ENCODE data around the gene KLF6.

- TF ChIP-seq CTCF (conservative IDR thresholded peaks at IDR 0.05; ENCODE audit: low read length), result no peak
- no peak for TF ChIP-seq EZH2phosphoT487 (IDR thresholded peaks at IDR 0.05; ENCODE audit: borderline replicate concordance, low read depth, low read length)
Measured at GRCh38 chr10:3787816-3788215, 2.8 kb upstream of the KLF6 start.
